GM18505 (cell line): ENCODE measurements around the gene COL26A1.
"Not testable (repeated sequence)": the region's sequence is repeated elsewhere in the genome, so short reads cannot be mapped to it uniquely, and the experiment has no call there.

ENCODE experiments used
- ATAC-seq: cut with Tn5 transposase; IDR thresholded peaks from one replicate; pipeline ENCODE4 v1.9.1; 2021; ENCODE audit not compliant: unreplicated experiment
- POLR2A ChIP-seq: IDR thresholded peaks from 4 replicates; pipeline ENCODE4 v1.6.1; 2011; ENCODE audit warnings: borderline replicate concordance; ENCODE audit not compliant: insufficient read depth, insufficient read length; ENCODE audit errors: extremely low read depth

The COL26A1 gene

DNA sequence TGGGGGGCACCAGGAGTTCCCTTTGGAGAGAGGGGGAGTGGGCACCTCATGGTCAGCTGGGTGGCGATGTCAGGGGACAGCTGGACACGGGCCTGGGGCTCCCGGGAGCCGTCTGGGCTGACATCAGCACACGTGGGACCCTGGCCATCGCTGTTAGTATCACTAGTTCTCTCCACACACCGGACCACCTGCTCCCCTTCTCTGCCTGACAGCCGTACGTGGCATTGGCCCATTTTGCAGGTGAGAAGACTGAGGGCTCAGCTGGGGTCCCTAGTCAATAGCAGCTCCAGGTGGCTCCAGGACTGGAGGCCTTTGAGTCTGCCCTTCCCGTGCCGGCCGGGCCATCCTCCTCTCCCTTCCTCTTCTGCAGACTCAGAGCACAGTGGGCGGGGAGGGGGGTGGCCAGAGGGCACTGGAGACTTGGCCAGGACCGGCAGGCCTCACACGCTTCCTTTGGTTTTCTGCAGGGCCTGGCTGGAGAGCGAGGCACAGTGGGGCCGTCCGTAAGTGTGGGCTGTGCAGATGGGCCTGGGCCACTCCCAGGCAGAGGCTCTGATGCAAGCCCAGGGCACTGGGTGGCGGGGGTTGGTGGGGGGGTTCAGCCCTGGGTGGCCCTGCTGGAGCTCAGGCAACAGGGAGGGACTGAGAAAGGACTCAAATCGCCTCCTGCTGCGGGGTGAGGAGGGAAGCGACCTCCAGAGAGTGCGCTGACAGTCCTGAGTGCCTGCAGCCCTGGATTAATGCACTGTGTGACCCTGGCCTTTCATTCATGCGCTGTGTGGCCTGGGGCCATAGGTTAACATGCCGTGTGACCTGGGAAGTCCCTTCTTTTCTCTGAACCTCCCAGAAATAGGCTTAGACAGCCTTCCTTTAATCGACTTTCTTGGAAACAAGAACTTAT is 188.2 kb downstream of the COL26A1 start:
- no peak for ATAC-seq
- TF ChIP-seq POLR2A = no peak

DNA sequence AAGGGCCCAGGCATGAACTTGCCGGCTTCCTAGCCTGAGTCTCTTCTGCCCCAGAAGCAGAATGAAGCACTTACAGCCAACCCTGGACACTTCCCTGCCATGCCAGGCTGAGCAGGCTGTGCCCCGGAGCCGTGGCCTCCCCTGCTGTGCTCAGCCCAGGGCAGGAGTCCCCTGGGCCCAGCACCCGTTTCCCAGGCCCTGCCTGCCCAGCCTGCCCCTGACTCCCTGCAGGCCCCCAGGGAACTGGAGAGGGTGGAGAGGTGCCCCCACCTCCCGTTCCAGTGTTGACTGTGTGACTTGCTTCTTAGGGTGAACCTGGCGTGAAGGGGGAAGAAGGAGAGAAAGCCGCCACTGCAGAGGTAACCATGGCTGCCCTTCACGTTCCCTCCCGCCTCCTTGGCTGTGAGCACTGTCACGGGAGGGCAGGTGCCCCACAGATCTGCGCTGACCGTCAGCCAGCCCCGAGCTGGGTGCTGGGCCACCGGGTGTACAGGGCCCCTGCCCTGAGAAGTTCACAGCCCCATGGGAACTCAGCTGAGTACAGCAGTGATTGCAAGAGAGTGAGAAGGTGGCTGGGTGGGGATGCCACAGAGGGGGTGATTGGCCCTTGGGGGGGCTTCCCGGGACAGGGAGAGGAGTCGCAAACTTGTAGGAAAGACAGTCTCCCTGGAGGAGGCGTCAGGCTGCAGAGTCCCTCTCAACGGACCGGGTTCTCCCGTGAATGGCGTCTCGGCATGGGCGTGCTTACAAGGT is 190.5 kb downstream of the COL26A1 start:
- TF ChIP-seq POLR2A = no peak
- ATAC-seq = no peak

DNA sequence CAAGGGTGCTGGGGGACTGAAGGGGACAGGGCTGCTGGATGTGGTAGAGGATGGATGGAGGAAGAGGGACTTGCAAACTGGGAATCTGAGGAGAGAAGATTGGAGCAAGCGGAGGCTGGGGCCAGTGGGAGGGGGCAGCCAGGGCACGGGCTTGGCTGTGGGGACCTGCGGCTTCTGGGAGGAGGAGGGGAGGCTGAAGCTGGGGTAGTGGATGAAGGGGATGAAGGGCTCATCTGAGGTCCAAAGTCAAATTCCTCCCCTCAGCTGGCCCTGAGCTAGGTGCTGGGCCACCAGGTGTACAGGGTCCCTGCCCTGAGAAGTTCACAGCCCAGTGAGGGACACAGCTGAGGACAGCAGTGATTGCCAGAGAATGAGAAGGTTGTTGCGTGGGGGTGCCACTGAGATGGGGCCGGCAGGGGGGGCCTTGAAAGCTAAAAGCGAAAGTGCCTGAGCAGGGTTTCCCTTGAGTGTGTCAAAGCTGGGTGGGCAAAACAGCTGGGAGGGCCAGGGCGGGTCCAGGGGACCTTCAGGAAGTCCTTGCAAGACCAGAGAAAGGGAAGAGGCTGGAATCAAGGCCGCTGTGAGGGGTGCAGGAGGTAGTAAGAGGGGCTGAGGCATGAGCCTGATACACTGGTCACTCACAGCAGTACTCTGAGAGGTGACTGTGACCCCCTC is 191.2 kb downstream of the COL26A1 start:
- no peak for ATAC-seq
- no peak for TF ChIP-seq POLR2A

DNA sequence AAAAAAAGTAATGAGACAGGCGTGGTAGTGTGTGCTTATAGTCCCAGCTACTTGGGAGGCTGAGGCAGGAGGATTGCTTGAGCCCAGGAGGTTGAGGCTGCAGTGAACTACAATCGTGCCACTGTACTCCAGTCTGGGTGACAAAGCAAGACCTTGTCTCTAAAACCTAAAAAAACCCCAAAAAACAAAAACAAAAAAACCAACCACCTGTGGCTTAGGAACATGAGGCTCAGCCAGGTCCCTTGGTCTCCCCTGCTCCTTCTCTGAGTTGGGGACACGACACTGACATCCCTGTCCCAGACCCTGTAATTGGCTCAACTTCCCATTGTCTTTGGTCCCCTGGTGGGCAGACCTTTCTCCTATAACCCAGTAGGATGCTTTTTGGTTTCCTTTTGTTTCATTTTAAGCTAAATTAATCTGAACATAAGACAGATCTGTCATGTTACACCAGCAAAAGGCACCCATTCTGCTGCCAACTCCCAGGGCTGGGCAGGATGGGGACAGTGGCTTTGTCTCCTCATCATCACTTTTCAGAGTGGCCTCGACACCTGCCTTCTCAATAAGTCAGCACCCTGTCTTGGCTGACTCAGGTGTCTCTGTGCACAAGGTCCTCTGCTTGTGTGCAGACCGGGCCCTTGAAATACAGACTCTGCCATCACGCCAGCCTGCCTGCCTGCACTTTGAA is 192.1 kb downstream of the COL26A1 start:
- TF ChIP-seq POLR2A = no peak
- no peak for ATAC-seq

DNA sequence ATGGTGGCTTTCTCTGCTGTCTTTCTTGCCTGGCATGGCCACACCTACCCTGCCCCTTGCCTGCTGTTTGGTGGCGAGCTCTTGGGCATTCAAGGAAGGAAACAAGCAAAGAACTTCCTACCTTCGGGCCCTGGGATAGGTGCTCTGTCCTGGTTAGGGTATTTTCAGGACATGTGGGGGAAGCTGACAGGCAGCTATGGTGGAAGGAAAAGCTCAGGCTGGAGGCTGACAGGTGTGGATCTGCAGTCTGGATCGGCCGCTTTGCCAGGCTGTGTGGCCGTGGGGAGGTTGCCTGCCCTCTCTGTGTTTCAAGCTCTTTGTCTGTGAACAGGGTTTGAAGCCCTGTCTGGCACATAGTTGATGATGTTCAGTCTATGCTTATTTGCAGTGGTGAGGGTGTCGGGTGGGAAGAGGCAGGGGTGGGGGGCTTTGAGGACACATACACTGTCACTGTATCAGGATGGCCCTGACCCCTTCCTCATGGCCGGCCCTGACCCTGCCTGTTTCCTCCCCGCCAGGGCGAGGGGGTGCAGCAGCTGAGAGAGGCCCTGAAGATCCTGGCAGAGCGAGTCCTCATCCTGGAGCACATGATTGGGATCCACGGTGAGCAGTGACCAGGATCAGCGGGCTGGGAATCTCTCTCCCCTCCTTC is 192.7 kb downstream of the COL26A1 start:
- no peak for TF ChIP-seq POLR2A
- ATAC-seq = no peak

DNA sequence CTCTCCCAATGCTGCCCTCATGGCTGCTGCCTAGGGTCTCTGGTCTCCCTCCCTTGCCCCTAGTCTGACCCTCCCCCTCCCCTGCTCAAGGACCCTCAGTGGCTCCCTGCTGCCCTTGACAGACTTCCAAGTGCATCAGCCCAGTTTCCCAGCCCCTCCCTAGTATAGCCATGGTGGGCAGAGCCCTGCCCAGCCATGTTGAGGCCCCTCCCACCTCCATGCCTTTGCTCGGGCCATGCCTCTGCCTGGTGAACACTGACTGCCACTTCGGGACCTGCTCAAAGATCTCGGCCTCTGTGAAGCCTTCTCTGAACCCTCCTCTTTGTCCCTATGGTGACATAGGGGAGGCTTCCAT is 193.2 kb downstream of the COL26A1 start:
- ATAC-seq = no peak
- TF ChIP-seq POLR2A = no peak

DNA sequence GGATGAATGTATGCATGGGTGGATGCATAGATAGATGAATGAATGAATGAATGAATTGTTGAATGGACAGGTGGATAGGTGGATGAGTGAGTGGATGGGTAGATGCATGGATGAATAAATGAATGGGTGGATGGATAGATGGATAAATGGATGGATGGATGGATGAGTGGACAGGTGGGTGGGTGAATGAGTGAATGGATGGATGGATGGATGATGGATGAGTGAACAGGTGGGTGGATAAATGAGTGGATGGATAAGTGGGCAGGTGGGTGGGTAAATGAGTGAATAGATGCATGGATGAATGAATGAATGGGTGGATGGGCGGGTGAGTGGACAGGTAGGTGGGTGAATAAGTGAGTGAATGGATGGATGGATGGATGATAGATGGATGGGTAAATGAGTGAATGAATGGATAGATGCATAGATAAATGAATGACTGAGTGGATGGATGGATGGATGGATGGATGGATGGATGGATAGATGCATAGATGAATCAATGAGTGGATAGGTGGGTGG is 193.8 kb downstream of the COL26A1 start:
- no peak for ATAC-seq

DNA sequence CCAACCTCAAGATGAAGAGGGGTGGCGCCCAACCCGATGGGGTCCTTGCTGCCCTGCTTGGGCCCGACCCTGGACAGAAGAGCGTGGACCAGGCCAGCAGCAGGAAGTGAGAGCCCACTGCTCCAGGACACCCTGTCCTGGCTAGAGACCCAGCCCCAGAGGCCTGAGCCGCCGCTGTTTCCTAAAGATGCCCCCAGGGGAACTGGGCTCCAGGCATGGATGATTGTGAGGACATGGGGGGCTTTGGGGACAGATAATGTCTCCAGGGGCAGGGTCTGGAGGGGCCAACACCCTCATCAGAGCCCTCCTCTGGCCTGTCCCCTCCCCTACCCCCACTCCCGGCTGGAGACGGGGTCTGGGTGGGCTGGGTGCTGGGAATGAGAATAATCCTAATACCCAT is 194.7 kb downstream of the COL26A1 start:
- TF ChIP-seq POLR2A = no peak
- ATAC-seq = no peak

More for the DNA sequence above, 193.8 kb downstream of the COL26A1 start:
- TF ChIP-seq POLR2A = no peak

DNA sequence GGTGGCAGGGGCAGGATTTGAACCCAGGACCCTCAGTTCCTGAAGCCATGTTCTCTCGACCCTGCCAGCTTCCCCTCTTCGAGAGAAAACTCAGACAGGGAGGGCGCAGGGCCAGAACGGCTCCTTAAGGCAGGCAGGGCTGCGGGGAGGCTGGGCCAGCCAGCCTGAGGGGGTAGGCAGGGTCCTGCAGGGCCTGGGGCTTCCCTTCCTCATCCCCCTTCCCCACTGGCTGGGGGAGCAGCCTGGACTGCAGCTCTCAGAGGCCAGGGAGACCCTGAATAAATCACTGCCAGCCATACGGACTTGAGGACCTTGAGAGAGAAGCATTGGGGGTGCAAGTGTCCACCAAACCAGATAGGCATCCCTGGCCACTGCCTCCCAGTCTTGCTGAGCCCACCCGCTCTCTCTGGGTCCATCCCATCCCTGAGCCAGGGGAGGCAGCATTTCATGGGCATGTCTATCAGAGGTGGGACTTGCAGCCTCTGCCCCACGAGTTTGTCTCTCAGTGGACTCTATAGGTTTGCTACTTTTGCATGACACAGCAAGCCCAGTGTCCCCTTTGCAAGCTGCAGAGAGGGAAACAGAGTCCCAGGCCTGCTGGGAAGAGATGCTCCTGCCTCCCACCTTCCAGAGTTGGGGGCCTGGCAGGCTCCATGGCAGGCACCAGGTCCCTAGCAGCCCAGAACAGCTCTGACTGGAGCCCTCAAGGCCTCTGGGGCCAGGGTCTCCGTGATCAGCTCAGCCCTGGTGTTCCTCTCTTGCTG is 195.5 kb downstream of the COL26A1 start:
- no peak for ATAC-seq
- TF ChIP-seq POLR2A = no peak

DNA sequence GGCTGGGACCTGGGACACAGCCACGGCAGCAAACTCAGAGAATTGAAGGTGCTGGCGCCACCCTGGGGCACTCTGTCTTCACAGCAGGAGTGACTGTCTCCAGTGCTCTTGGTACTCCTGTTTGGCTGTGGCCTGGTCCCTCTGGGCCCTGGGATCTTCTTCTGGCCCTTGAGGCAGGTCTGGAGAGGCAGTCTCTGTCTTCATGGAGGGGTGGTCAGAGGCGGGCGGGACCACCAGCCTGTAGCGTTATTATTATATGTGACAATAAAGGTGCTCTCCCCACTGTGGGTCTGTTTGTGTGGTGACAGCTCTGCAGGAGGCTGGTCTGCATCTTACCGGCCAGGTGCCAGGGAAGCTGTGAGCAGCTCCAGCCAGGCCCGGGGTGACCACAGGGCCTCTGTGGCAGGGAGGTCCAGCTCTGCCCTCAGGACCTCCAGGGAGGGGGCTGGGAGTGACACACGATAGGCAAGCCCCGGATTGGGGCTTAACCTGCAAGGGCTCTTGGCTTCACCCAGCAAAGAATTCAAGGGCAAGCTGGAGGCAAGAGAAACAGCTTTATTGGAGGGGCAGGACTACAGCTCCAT is 196.2 kb downstream of the COL26A1 start:
- ATAC-seq = no peak

DNA sequence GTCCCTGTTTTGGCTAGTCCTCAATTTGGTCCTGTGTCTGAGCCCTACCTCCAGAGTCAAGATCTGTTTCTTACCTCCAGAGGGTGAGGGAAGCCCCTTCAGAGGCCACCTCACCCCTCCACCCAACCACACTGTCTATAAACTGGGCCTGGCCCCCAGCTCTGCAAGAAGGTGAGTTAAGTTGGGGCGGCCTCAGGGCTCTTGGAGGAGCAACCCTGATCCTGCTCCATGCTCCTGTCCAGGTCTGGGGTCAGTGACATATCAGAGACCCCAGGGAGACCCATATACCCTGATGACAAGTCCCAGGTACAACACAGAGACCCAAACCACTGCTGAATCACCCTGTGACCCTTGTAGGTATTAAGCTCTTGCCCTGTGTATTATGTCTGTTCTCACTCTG is 196.9 kb downstream of the COL26A1 start:
- no peak for TF ChIP-seq POLR2A
- no peak for ATAC-seq

More for the DNA sequence above, 196.2 kb downstream of the COL26A1 start:
- TF ChIP-seq POLR2A = no peak

DNA sequence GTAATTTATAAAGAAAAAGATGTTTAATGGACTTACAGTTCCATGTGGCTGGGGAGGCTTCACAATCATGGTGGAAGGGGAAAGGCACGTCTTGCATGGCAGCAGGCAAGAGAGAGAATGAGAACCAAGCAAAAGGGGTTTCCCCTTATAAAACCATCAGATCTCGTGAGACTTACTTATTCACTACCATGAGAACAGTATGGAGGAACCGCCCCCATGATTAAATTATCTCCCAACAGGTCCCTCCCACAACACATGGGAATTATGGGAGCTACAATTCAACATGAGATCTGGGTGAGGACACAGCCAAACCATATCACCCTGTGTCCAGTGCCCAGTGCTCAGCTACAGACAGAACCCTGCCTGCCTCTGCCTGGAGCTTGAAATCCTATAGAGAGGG is 197.3 kb downstream of the COL26A1 start:
- ATAC-seq = not testable (repeated sequence)

DNA sequence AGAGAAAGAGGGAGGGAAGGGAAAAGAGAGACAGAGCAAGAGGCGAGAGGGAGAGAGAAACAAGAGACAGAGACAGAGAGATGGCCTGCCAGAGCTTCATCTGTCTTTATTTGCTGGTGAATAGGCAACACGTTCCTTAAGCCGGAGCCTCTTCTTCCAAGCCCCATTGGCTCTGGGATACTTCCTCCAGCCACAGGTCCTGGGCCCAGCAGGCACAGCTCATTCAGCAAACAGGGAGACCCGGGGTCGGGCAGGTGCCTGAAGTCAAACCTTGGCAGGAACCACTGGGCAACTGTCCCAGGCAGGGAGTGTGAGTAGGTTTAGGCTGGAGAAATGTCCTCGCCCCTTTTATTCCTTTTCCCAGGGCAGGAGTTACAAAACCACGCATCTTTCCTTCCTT is 198.2 kb downstream of the COL26A1 start:
- ATAC-seq = no peak
- TF ChIP-seq POLR2A = no peak

DNA sequence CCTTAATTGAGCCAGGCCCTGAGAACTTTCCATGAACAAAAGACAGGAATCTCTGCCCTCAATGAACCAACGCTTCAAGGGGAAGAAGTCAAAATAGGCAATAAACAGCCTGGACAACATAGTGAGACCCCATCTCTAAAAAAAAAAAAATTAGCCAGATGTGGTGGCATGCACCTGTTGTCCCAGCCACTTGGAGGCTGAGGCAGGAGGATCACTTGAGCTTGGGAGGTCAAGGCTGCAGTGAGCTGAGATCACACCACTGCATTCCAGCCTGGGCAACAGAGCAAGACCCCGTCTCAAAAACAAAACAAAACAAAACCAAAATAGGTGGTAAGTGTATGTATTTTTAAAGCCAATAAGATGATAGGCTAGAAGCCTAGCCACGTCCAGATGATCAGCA is 198.6 kb downstream of the COL26A1 start:
- ATAC-seq = not testable (repeated sequence)
